ENCODE measurements around the gene SYNE1. TPM values are rescaled to one million over a fixed set of nuclear protein-coding genes. Genes with fewer than 3 reads are reported as not detected.

The SYNE1 gene
- total RNA-seq, 3 donors from 2014 or later (not counting 1 experiment from before 2014, with no cell fraction given) = 489 to 570 (median 498) TPM

DNA sequence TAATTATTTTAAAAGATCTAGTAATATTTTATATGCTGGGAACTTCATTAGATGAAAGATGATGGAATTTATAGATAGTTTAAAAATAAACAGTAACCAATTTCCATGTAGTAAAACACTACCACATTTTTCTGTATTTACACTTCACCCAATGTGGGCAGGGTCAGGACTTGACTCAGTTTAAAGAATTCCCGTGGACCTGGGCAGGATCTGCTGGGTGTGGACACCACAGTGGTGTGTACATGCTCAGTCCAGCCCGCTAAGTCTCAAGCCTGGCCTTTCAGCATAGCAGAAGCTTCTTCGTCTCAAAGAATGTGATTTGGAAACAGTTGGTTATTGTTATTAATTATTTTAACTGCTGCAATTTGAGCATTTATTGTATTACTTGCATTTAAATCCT is 364.2 kb downstream of the SYNE1 start:
- 92% methylated on average over 2 of the region's 3 CpGs for WGBS (ENCODE audit: insufficient coverage)
- intact Hi-C loops (cut with micrococcal nuclease) = no loop called here
- H3K9me3 Mint-ChIP-seq = no peaks in the 10 kb centered on the region

GRCh38 chr6:152272486-152272885 is 364.7 kb downstream of the SYNE1 start:
- no peak for TF ChIP-seq CTCF (IDR thresholded peaks at IDR 0.05)
- peak overlapping the region in 1 of 2 donors; percentile 24 for H3K27ac Mint-ChIP-seq
- H3K36me3 Mint-ChIP-seq = peaks cover 7% of the 10 kb centered on the region
- DNase-seq (no peak), ATAC-seq (no peak)
- Histone ChIP-seq H3K36me3 (ENCODE audit: control insufficient read depth, insufficient read depth, low read length) (peaks cover 75% of the 10 kb centered on the region), H3K4me1 (ENCODE audit: control insufficient read depth, insufficient read depth, low read length) (no peaks in the 10 kb centered on the region), H3K4me3 (ENCODE audit: low read length) (no peak overlapping the region), H3K27ac (ENCODE audit: low read length) (no peak overlapping the region), H3K9me3 (ENCODE audit: control insufficient read depth, insufficient read depth, low read length) (no peaks in the 10 kb centered on the region), H3K27me3 (ENCODE audit: control insufficient read depth, insufficient read depth, low read length) (no peaks in the 10 kb centered on the region)
- intact Hi-C loops (cut with micrococcal nuclease) = no loop called here
- no peak overlapping the region for H3K4me3 Mint-ChIP-seq
- no peaks in the 10 kb centered on the region for H3K4me1 Mint-ChIP-seq
- H3K27me3 Mint-ChIP-seq (ENCODE audit: low read depth in 2 of 2) = no peaks in the 10 kb centered on the region
- H3K9me3 Mint-ChIP-seq = no peaks in the 10 kb centered on the region
- no CpG with 5 or more reads among the region's 1 CpG for WGBS (ENCODE audit: insufficient coverage)

More for the DNA sequence above, 364.2 kb downstream of the SYNE1 start:
- peak overlapping the region in 1 of 2 donors; percentile 24 for H3K27ac Mint-ChIP-seq
- no peak overlapping the region for H3K4me3 ChIP-seq (ENCODE audit: low read length)
- H3K4me3 Mint-ChIP-seq = no peak overlapping the region
- ATAC-seq (no peak), DNase-seq (no peak)
- no peaks in the 10 kb centered on the region for H3K9me3 ChIP-seq (ENCODE audit: control insufficient read depth, insufficient read depth, low read length)
- H3K27ac ChIP-seq (ENCODE audit: low read length) = no peak overlapping the region
- H3K36me3 Mint-ChIP-seq = peaks cover 7% of the 10 kb centered on the region
- H3K27me3 ChIP-seq (ENCODE audit: control insufficient read depth, insufficient read depth, low read length) = no peaks in the 10 kb centered on the region
- H3K36me3 ChIP-seq (ENCODE audit: control insufficient read depth, insufficient read depth, low read length) = peaks cover 76% of the 10 kb centered on the region
- H3K27me3 Mint-ChIP-seq (ENCODE audit: low read depth in 2 of 2) = no peaks in the 10 kb centered on the region
- no peaks in the 10 kb centered on the region for H3K4me1 Mint-ChIP-seq
- no peak for TF ChIP-seq CTCF (IDR thresholded peaks at IDR 0.05)
- no peaks in the 10 kb centered on the region for H3K4me1 ChIP-seq (ENCODE audit: control insufficient read depth, insufficient read depth, low read length)

GRCh38 chr6:152271776-152272464 is 365.2 kb downstream of the SYNE1 start:
- no peak overlapping the region for H3K27ac ChIP-seq (ENCODE audit: low read length)
- no peaks in the 10 kb centered on the region for H3K9me3 ChIP-seq (ENCODE audit: control insufficient read depth, insufficient read depth, low read length)
- Mint-ChIP-seq H3K27ac (peak overlapping the region; percentile 24 to 56), H3K9me3 (no peaks in the 10 kb centered on the region), H3K27me3 (ENCODE audit: low read depth in 2 of 2) (no peaks in the 10 kb centered on the region), H3K4me1 (no peaks in the 10 kb centered on the region), H3K36me3 (peaks cover 7% of the 10 kb centered on the region), H3K4me3 (no peak overlapping the region)
- TF ChIP-seq CTCF (IDR thresholded peaks at IDR 0.05) = no peak
- H3K36me3 ChIP-seq (ENCODE audit: control insufficient read depth, insufficient read depth, low read length) = peaks cover 77% of the 10 kb centered on the region
- H3K27me3 ChIP-seq (ENCODE audit: control insufficient read depth, insufficient read depth, low read length) = no peaks in the 10 kb centered on the region
- WGBS (ENCODE audit: insufficient coverage) = 83% methylated on average over 4 of the region's 6 CpGs
- ATAC-seq (no peak), DNase-seq (no peak)
- no peaks in the 10 kb centered on the region for H3K4me1 ChIP-seq (ENCODE audit: control insufficient read depth, insufficient read depth, low read length)
- no peak overlapping the region for H3K4me3 ChIP-seq (ENCODE audit: low read length)
- intact Hi-C loops (cut with micrococcal nuclease) = no loop called here

All from natural killer cell (primary cell).